GM23338 (cell line): Measurements from ENCODE around the gene ECE2. TPM values are rescaled to one million over a fixed set of nuclear protein-coding genes. Genes with fewer than 3 reads are reported as not detected.

Experiments used
- ATAC-seq: fragments of 200-7000 bp; cut with Tn5 transposase; 3 replicates; pipeline ENCODE4 v1.9.1; 2020
- DNase-seq: peaks from one replicate; pipeline ENCODE4 v3.0.0-alpha.2; 2015; ENCODE audit warnings: low spot score
- H2AFZ ChIP-seq: fragments of 200-600 bp; sonication (generic); 2 replicates; pipeline ENCODE4 v1.8.0; 2016; ENCODE audit warnings: antibody characterized with exemption, mild to moderate bottlenecking, moderate library complexity
- H3F3A ChIP-seq: fragments of 200-600 bp; sonication (generic); replicated peaks from 2 replicates; pipeline ENCODE4 v1.8.0; 2017; ENCODE audit warnings: antibody characterized with exemption, mixed run types, low read depth
- H3K27ac ChIP-seq: fragments of 200-600 bp; sonication (generic); 2 replicates; pipeline ENCODE4 v1.6.1; 2016; ENCODE audit warnings: low read depth
- H3K27me3 ChIP-seq: fragments of 200-600 bp; sonication (generic); 2 replicates; pipeline ENCODE4 v1.8.0; 2016; ENCODE audit warnings: mild to moderate bottlenecking, mixed run types, moderate library complexity; ENCODE audit not compliant: insufficient read depth
- H3K36me3 ChIP-seq: fragments of 200-600 bp; sonication (generic); 2 replicates; pipeline ENCODE4 v1.8.0; 2016; ENCODE audit warnings: mild to moderate bottlenecking; ENCODE audit not compliant: insufficient read depth
- H3K4me1 ChIP-seq: fragments of 200-600 bp; sonication (generic); 2 replicates; pipeline ENCODE4 v1.8.0; 2016; ENCODE audit warnings: mild to moderate bottlenecking, moderate library complexity; ENCODE audit not compliant: insufficient read depth
- H3K4me2 ChIP-seq: fragments of 200-600 bp; sonication (generic); 2 replicates; pipeline ENCODE4 v1.7.1; 2017; ENCODE audit warnings: mixed run types
- H3K4me3 ChIP-seq: fragments of 200-600 bp; sonication (generic); 2 replicates; pipeline ENCODE4 v1.6.1; 2016; ENCODE audit warnings: mixed run types
- H3K79me2 ChIP-seq: fragments of 200-600 bp; sonication (generic); replicated peaks from 2 replicates; pipeline ENCODE4 v1.8.0; 2017; ENCODE audit warnings: mild to moderate bottlenecking; ENCODE audit not compliant: insufficient read depth
- H3K9me2 ChIP-seq: fragments of 200-600 bp; sonication (generic); 2 replicates; pipeline ENCODE4 v1.8.0; 2017; ENCODE audit not compliant: insufficient read depth
- H4K20me1 ChIP-seq: fragments of 200-600 bp; sonication (generic); replicated peaks from 2 replicates; pipeline ENCODE4 v1.8.0; 2017; ENCODE audit warnings: mild to moderate bottlenecking; ENCODE audit not compliant: insufficient read depth
- H3K27ac Mint-ChIP-seq: 2 replicates; pipeline ENCODE4 v1.8.0; 2020; ENCODE audit warnings: inconsistent platforms, mild to moderate bottlenecking, moderate library complexity, mixed read lengths
- H3K27me3 Mint-ChIP-seq: 3 replicates; pipeline ENCODE4 v1.8.0; 2022; ENCODE audit warnings: low read depth, mild to moderate bottlenecking, moderate library complexity, mixed read lengths, inconsistent platforms; ENCODE audit not compliant: insufficient read depth, poor library complexity
- H3K36me3 Mint-ChIP-seq: 3 replicates; pipeline ENCODE4 v1.8.0; 2021; ENCODE audit warnings: low read depth, mild to moderate bottlenecking, inconsistent platforms, moderate library complexity, mixed read lengths
- H3K4me1 Mint-ChIP-seq: 3 replicates; pipeline ENCODE4 v1.8.0; 2020; ENCODE audit warnings: mild to moderate bottlenecking, inconsistent platforms, mixed read lengths
- H3K4me3 Mint-ChIP-seq: 3 replicates; pipeline ENCODE4 v1.8.0; 2021; ENCODE audit warnings: moderate library complexity, mild to moderate bottlenecking, inconsistent platforms, mixed read lengths
- H3K9me3 Mint-ChIP-seq: 3 replicates; pipeline ENCODE4 v1.8.0; 2020; ENCODE audit warnings: moderate library complexity, mild to moderate bottlenecking, inconsistent platforms, mixed read lengths
- CREB1 ChIP-seq: fragments of 250-450 bp; sonication (Bioruptor Pico); IDR thresholded peaks from 2 replicates; pipeline ENCODE4 v1.5.0; 2020; ENCODE audit warnings: low read depth, mild to moderate bottlenecking, moderate library complexity
- EZH2 ChIP-seq: fragments of 200-600 bp; sonication (generic); IDR thresholded peaks from one replicate; pipeline ENCODE4 v1.8.0; 2017; ENCODE audit warnings: antibody characterized with exemption, mild to moderate bottlenecking, low read depth; ENCODE audit not compliant: unreplicated experiment
- EZH2phosphoT487 ChIP-seq: fragments of 200-600 bp; sonication (generic); IDR thresholded peaks from one replicate; pipeline ENCODE4 v1.8.1; 2018; ENCODE audit warnings: antibody characterized with exemption; ENCODE audit not compliant: unreplicated experiment
- JUNB ChIP-seq: IDR thresholded peaks from one replicate; pipeline ENCODE4 v1.6.1; 2016; ENCODE audit warnings: antibody characterized with exemption; ENCODE audit not compliant: unreplicated experiment
- NANOG ChIP-seq: IDR thresholded peaks from 2 replicates; pipeline ENCODE4 v1.6.1; 2016; ENCODE audit warnings: antibody characterized with exemption, borderline replicate concordance
- POLR2AphosphoS5 ChIP-seq: IDR thresholded peaks from 2 replicates; pipeline ENCODE4 v1.6.1; 2016; ENCODE audit warnings: antibody characterized with exemption, low read depth
- ZNF114 ChIP-seq: fragments of 250-450 bp; sonication (Bioruptor Pico); IDR thresholded peaks from 2 replicates; pipeline ENCODE4 v1.5.0; 2020; ENCODE audit warnings: mild to moderate bottlenecking, moderate library complexity
- ZNF331 ChIP-seq: fragments of 250-450 bp; sonication (Bioruptor Pico); IDR thresholded peaks from 2 replicates; pipeline ENCODE4 v1.5.0; 2020; ENCODE audit warnings: low read depth, mild to moderate bottlenecking, moderate library complexity
- polyA plus RNA-seq: library from polyadenylated mRNA; unstranded; fragments of >200 nt; fragmentation: Nextera tagmentation; extraction: Ambion mirVana; gene quantifications from 2 replicates; pipeline ENCODE4 v1.2.1, GENCODE V29; 2016
- total RNA-seq: library from RNA; depleted of rRNA; stranded (reverse); fragments of >200 nt; shearing (Covaris generic); gene quantifications from 2 replicates; pipeline ENCODE4 v1.2.3, GENCODE V29; 2014
- TF ChIP-seq, protein P1 (sequence below), 2 experiments: fragments of 200-600 bp in 1 of 2; sonication (generic) in 1 of 2; conservative IDR thresholded peaks; 2 replicates each; pipeline versions ENCODE4 v1.5.1 to v1.6.1; 2016 to 2017; ENCODE audit warnings: antibody characterized with exemption in 2 of 2, low read depth in 2 of 2, mild to moderate bottlenecking in 2 of 2, moderate library complexity in 1 of 2
- TF ChIP-seq, protein P2 (sequence below): fragments of 250-450 bp; sonication (Bioruptor Pico); IDR thresholded peaks from 2 replicates; pipeline ENCODE4 v1.5.0; 2020; ENCODE audit warnings: mild to moderate bottlenecking, moderate library complexity

ECE2 gene
- total and polyA plus RNA-seq, 2 experiments from 2014 or later: 0.24 to 0.48 TPM

DNA sequence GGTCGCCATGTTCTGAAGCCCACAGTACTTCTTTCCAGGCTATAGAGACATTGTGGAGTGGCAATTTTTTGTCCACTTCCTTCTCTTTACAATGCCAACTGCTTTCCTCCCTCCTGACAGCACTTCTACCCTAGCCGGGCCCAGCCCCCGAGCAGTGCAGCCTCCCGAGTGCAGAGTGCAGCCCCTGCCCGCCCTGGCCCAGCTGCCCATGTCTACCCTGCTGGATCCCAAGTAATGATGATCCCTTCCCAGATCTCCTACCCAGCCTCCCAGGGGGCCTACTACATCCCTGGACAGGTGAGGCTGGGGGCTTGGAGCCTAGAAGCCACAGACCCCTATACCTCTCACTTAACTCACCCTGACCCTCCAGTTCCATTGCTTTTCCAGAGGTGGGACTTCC lies 41.4 kb downstream of the ECE2 start:
- Histone ChIP-seq H3K36me3 (peaks cover 39% of the 10 kb centered on the region), H3F3A (peaks cover 8% of the 10 kb centered on the region; the same call in 1 of the 2 replicates), H3K9me2 (no peaks in the 10 kb centered on the region), H3K27me3 (no peaks in the 10 kb centered on the region), H3K79me2 (peaks cover 71% of the 10 kb centered on the region), H3K4me3 (no peak overlapping the region; the same call in 1 of the 2 replicates), H4K20me1 (peaks cover 54% of the 10 kb centered on the region), H3K4me2 (no peak overlapping the region; the same call in none of the 2 replicates), H3K4me1 (peaks cover 11% of the 10 kb centered on the region), H3K27ac (peak overlapping the region; percentile 59; the same call in 1 of the 2 replicates), H2AFZ (no peak overlapping the region)
- ATAC-seq (no peak), DNase-seq (no peak)
- H3K27ac Mint-ChIP-seq: peak overlapping the region; percentile 83; the same call in 1 of the 2 replicates
- H3K36me3 Mint-ChIP-seq: peaks cover 63% of the 10 kb centered on the region
- peaks cover 22% of the 10 kb centered on the region for H3K27me3 Mint-ChIP-seq
- H3K4me1 Mint-ChIP-seq: peaks cover 29% of the 10 kb centered on the region
- TF ChIP-seq JUNB: no peak
- peak overlapping the region; percentile 92 for H3K4me3 Mint-ChIP-seq
- no peaks in the 10 kb centered on the region for H3K9me3 Mint-ChIP-seq

DNA sequence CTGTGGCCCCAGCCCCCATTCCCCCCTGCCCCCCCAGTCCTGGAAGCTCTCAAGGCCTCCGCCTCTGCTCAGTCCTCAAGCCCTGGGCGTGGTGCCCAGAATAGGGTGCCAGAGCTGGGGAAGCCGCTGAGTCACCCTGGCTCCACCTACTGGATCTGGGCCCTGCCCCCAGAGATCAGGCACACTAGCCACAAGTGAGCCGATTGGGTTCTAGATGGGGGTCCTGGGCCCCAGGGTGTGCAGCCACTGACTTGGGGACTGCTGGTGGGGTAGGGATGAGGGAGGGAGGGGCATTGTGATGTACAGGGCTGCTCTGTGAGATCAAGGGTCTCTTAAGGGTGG lies 44.3 kb downstream of the ECE2 start:
- H3F3A ChIP-seq: peaks cover 3% of the 10 kb centered on the region; the same call in 1 of the 2 replicates
- H3K27ac ChIP-seq: no peak overlapping the region
- H3K9me2 ChIP-seq: no peaks in the 10 kb centered on the region
- no peak for TF ChIP-seq ZNF331 (CRISPR knock-in tag)
- TF ChIP-seq EZH2: no peak
- no peak for TF ChIP-seq JUNB
- TF ChIP-seq EZH2phosphoT487: no peak
- TF ChIP-seq NANOG: no peak
- TF ChIP-seq POLR2AphosphoS5: no peak
- TF ChIP-seq, protein P1, sequence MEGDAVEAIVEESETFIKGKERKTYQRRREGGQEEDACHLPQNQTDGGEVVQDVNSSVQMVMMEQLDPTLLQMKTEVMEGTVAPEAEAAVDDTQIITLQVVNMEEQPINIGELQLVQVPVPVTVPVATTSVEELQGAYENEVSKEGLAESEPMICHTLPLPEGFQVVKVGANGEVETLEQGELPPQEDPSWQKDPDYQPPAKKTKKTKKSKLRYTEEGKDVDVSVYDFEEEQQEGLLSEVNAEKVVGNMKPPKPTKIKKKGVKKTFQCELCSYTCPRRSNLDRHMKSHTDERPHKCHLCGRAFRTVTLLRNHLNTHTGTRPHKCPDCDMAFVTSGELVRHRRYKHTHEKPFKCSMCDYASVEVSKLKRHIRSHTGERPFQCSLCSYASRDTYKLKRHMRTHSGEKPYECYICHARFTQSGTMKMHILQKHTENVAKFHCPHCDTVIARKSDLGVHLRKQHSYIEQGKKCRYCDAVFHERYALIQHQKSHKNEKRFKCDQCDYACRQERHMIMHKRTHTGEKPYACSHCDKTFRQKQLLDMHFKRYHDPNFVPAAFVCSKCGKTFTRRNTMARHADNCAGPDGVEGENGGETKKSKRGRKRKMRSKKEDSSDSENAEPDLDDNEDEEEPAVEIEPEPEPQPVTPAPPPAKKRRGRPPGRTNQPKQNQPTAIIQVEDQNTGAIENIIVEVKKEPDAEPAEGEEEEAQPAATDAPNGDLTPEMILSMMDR (conservative IDR thresholded peaks at IDR 0.05; ENCODE audit: low read depth in 2 of 2): no peak
- TF ChIP-seq CREB1 (CRISPR knock-in tag): no peak
- TF ChIP-seq, protein P2, sequence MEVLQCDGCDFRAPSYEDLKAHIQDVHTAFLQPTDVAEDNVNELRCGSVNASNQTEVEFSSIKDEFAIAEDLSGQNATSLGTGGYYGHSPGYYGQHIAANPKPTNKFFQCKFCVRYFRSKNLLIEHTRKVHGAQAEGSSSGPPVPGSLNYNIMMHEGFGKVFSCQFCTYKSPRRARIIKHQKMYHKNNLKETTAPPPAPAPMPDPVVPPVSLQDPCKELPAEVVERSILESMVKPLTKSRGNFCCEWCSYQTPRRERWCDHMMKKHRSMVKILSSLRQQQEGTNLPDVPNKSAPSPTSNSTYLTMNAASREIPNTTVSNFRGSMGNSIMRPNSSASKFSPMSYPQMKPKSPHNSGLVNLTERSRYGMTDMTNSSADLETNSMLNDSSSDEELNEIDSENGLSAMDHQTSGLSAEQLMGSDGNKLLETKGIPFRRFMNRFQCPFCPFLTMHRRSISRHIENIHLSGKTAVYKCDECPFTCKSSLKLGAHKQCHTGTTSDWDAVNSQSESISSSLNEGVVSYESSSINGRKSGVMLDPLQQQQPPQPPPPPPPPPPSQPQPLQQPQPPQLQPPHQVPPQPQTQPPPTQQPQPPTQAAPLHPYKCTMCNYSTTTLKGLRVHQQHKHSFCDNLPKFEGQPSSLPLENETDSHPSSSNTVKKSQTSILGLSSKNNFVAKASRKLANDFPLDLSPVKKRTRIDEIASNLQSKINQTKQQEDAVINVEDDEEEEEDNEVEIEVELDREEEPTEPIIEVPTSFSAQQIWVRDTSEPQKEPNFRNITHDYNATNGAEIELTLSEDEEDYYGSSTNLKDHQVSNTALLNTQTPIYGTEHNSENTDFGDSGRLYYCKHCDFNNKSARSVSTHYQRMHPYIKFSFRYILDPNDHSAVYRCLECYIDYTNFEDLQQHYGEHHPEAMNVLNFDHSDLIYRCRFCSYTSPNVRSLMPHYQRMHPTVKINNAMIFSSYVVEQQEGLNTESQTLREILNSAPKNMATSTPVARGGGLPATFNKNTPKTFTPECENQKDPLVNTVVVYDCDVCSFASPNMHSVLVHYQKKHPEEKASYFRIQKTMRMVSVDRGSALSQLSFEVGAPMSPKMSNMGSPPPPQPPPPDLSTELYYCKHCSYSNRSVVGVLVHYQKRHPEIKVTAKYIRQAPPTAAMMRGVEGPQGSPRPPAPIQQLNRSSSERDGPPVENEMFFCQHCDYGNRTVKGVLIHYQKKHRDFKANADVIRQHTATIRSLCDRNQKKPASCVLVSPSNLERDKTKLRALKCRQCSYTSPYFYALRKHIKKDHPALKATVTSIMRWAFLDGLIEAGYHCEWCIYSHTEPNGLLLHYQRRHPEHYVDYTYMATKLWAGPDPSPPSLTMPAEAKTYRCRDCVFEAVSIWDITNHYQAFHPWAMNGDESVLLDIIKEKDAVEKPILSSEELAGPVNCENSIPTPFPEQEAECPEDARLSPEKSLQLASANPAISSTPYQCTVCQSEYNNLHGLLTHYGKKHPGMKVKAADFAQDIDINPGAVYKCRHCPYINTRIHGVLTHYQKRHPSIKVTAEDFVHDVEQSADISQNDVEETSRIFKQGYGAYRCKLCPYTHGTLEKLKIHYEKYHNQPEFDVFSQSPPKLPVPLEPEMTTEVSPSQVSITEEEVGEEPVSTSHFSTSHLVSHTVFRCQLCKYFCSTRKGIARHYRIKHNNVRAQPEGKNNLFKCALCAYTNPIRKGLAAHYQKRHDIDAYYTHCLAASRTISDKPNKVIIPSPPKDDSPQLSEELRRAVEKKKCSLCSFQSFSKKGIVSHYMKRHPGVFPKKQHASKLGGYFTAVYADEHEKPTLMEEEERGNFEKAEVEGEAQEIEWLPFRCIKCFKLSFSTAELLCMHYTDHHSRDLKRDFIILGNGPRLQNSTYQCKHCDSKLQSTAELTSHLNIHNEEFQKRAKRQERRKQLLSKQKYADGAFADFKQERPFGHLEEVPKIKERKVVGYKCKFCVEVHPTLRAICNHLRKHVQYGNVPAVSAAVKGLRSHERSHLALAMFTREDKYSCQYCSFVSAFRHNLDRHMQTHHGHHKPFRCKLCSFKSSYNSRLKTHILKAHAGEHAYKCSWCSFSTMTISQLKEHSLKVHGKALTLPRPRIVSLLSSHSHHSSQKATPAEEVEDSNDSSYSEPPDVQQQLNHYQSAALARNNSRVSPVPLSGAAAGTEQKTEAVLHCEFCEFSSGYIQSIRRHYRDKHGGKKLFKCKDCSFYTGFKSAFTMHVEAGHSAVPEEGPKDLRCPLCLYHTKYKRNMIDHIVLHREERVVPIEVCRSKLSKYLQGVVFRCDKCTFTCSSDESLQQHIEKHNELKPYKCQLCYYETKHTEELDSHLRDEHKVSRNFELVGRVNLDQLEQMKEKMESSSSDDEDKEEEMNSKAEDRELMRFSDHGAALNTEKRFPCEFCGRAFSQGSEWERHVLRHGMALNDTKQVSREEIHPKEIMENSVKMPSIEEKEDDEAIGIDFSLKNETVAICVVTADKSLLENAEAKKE (CRISPR knock-in tag): no peak
- no peak for TF ChIP-seq ZNF114 (CRISPR knock-in tag)
- peaks cover 92% of the 10 kb centered on the region for H3K36me3 Mint-ChIP-seq
- peaks cover 77% of the 10 kb centered on the region for H4K20me1 ChIP-seq
- peaks cover 67% of the 10 kb centered on the region for H3K36me3 ChIP-seq
- H3K9me3 Mint-ChIP-seq: no peaks in the 10 kb centered on the region
- H2AFZ ChIP-seq: no peak overlapping the region
- H3K4me3 ChIP-seq: no peak overlapping the region
- peaks cover 30% of the 10 kb centered on the region for H3K27me3 Mint-ChIP-seq
- DNase-seq: peak; percentile 20
- no peak overlapping the region; the same call in 1 of the 2 replicates for H3K27ac Mint-ChIP-seq
- H3K27me3 ChIP-seq: no peaks in the 10 kb centered on the region
- peaks cover 82% of the 10 kb centered on the region for H3K79me2 ChIP-seq
- H3K4me3 Mint-ChIP-seq: no peak overlapping the region
- H3K4me2 ChIP-seq: no peak overlapping the region
- peaks cover 11% of the 10 kb centered on the region for H3K4me1 ChIP-seq
- ATAC-seq: peak; percentile 17
- peaks cover 29% of the 10 kb centered on the region for H3K4me1 Mint-ChIP-seq
